GM12878 (cell line): Measurements from ENCODE around the gene VEPH1. TPM values are rescaled to one million over a fixed set of nuclear protein-coding genes. Genes with fewer than 3 reads are reported as not detected.

Source experiments
- ATAC-seq: fragments of 200-7000 bp; cut with Tn5 transposase; 3 replicates; pipeline ENCODE4 v1.9.1; 2020; ENCODE audit warnings: mild to moderate bottlenecking, moderate library complexity
- BruUV-seq: library from RNA; stranded (reverse); fragments of 400-500 nt; replicated peaks from 2 replicates; lab custom pipeline; 2021; lab: Mats Ljungman, UMichigan
- CTCF ChIA-PET: fragments of 300-600 bp; sonication (Branson Sonifier 250); formaldehyde crosslinking; extraction: SDS; loops from one replicate; lab custom pipeline; 2021; ENCODE audit warnings: inconsistent platforms; lab: Yijun Ruan, JAX
- POLR2A ChIA-PET: fragments of 350-600 bp; formaldehyde crosslinking; extraction: SDS; loops from one replicate; lab custom pipeline; 2021; ENCODE audit warnings: inconsistent platforms; lab: Charles Lee
- RAD21 ChIA-PET: fragments of 300-600 bp; sonication (Branson Sonifier 250); formaldehyde crosslinking; loops from one replicate; lab custom pipeline; 2023; ENCODE audit warnings: antibody characterized with exemption; ENCODE audit not compliant: unreplicated experiment; lab: Charles Lee
- SMC1A ChIA-PET: fragments of 300-600 bp; sonication (Branson Sonifier 250); formaldehyde crosslinking; loops from one replicate; lab custom pipeline; 2023; ENCODE audit not compliant: unreplicated experiment, uncharacterized antibody; lab: Charles Lee
- DNase-seq: peaks from one replicate; pipeline ENCODE4 v3.0.0-alpha.2; 2011; ENCODE audit warnings: low read depth, low spot score
- FAIRE-seq: peaks from 3 replicates; lab custom pipeline; 2011; peaks lifted over from hg19 to GRCh38; lab: Jason Lieb, UNC
- H2AFZ ChIP-seq: 2 replicates; pipeline ENCODE4 v1.6.0; 2011; ENCODE audit warnings: low read depth, low read length, control low read depth; ENCODE audit not compliant: control insufficient read depth
- H3K27ac ChIP-seq: 2 replicates; pipeline ENCODE4 v1.5.1; 2011; ENCODE audit warnings: control low read depth; ENCODE audit not compliant: control insufficient read depth, insufficient read depth
- H3K27me3 ChIP-seq, 2 experiments: replicated peaks in 1 of 2; 2 replicates each; pipeline versions ENCODE4 v1.6.0 to v1.6.1; 2011; ENCODE audit warnings: low read length in 1 of 2; ENCODE audit not compliant: control insufficient read depth in 2 of 2, insufficient read depth in 2 of 2
- H3K36me3 ChIP-seq, 2 experiments: 2 replicates each; pipeline ENCODE4 v1.5.1; 2011; ENCODE audit warnings: low read length in 1 of 2; ENCODE audit not compliant: control insufficient read depth in 2 of 2, insufficient read depth in 2 of 2
- H3K4me1 ChIP-seq: 2 replicates; pipeline ENCODE4 v1.6.1; 2011; ENCODE audit warnings: mild to moderate bottlenecking, low read length, moderate library complexity, mixed read lengths; ENCODE audit not compliant: control insufficient read depth, insufficient read depth
- H3K4me2 ChIP-seq: 2 replicates; pipeline ENCODE4 v1.6.0; 2011; ENCODE audit warnings: control low read depth; ENCODE audit not compliant: control insufficient read depth, insufficient read depth
- H3K4me3 ChIP-seq: fragments of 200-600 bp; sonication (generic); 2 replicates; pipeline ENCODE4 v1.5.1; 2016
- H3K79me2 ChIP-seq: 2 replicates; pipeline ENCODE4 v1.6.0; 2011; ENCODE audit warnings: low read length; ENCODE audit not compliant: control insufficient read depth, insufficient read depth
- H3K9ac ChIP-seq: 2 replicates; pipeline ENCODE4 v1.8.0; 2011; ENCODE audit warnings: low read length, control low read depth, mixed read lengths; ENCODE audit not compliant: control insufficient read depth, insufficient read depth
- H3K9me3 ChIP-seq: replicated peaks from 3 replicates; pipeline ENCODE4 v1.5.1; 2011; ENCODE audit warnings: mild to moderate bottlenecking, low read length; ENCODE audit not compliant: control insufficient read depth, insufficient read depth
- H4K20me1 ChIP-seq: 2 replicates; pipeline ENCODE4 v1.6.0; 2011; ENCODE audit not compliant: control insufficient read depth, insufficient read depth
- CEBPZ ChIP-seq: fragments of 150-350 bp; IDR thresholded peaks from 2 replicates; pipeline ENCODE4 v1.6.1; 2016; ENCODE audit warnings: low read depth, low read length
- CREB1 ChIP-seq: IDR thresholded peaks from 2 replicates; pipeline ENCODE4 v1.6.1; 2012; ENCODE audit warnings: low read depth, mild to moderate bottlenecking, inconsistent platforms
- ELK1 ChIP-seq: IDR thresholded peaks from 2 replicates; pipeline ENCODE4 v1.6.1; 2012; ENCODE audit warnings: low read depth, low read length, improper control_type of control experiment
- POLR2A ChIP-seq: IDR thresholded peaks from 2 replicates; pipeline ENCODE4 v1.6.1; 2011; ENCODE audit warnings: low read depth, mild to moderate bottlenecking, low read length
- RELB ChIP-seq: fragments of 450-650 bp; IDR thresholded peaks from 2 replicates; pipeline ENCODE4 v1.6.1; 2017; ENCODE audit warnings: low read depth, mild to moderate bottlenecking, moderate library complexity
- ZBTB40 ChIP-seq: fragments of 450-650 bp; IDR thresholded peaks from 2 replicates; pipeline ENCODE4 v1.6.1; 2016; ENCODE audit warnings: mild to moderate bottlenecking, moderate library complexity, borderline replicate concordance
- ZSCAN29 ChIP-seq: fragments of 450-650 bp; IDR thresholded peaks from 2 replicates; pipeline ENCODE4 v1.6.1; 2017; ENCODE audit warnings: mild to moderate bottlenecking, moderate library complexity
- WGBS: methylation state at CpG from one replicate; pipeline ENCODE4 v1.1.6; 2016; ENCODE audit warnings: low lambda C conversion rate; ENCODE audit not compliant: insufficient replicate concordance, insufficient coverage; ENCODE audit errors: missing lambda C conversion rate; 5-methylcytosine and 5-hydroxymethylcytosine counted together
- in situ Hi-C: fragments of 300-500 bp; cut with MboI; formaldehyde crosslinking; loops from 9 replicates; pipeline ENCODE4 v1.14.3; 2018; ENCODE audit warnings: mixed read lengths
- intact Hi-C: fragments of 100-400 bp; cut with micrococcal nuclease; formaldehyde crosslinking; loops from one replicate; pipeline ENCODE4 v1.14.2; 2022; ENCODE audit not compliant: unreplicated experiment
- polyA plus RNA-seq, 11 experiments: library from polyadenylated mRNA; depleted of rRNA in 4 of 11; unstranded in 6 of 11; stranded (reverse) in 5 of 11; fragments of >200 nt; fragmentation: Nextera tagmentation in 4 of 11; fragmentation: Illumina TruSeq in 1 of 11; extraction: Ambion mirVana in 4 of 11; extraction: Trizol in 1 of 11; gene quantifications; 1 replicate in 1 of 11; 2 replicates in 10 of 11; pipeline versions ENCODE4 v1.2.1 to v1.2.3, GENCODE V29; 2011 to 2016; ENCODE audit warnings: inconsistent platforms in 2 of 11, missing spikeins in 2 of 11, low read depth in 1 of 11
- total RNA-seq, 4 experiments: library from RNA; depleted of rRNA in 3 of 4; stranded (reverse); fragments of >200 nt in 3 of 4; fragmentation: Illumina TruSeq in 1 of 4; extraction: Trizol in 1 of 4; gene quantifications; 2 replicates each; pipeline versions ENCODE4 v1.2.1 to v1.2.3, GENCODE V29; 2013 to 2021
- TF ChIP-seq, protein P1 (sequence below), 3 experiments: IDR thresholded peaks in 2 of 3; conservative IDR thresholded peaks in 1 of 3; 2 replicates each; pipeline ENCODE4 v1.5.1; 2011; ENCODE audit warnings: low read depth in 3 of 3, low read length in 3 of 3, mild to moderate bottlenecking in 3 of 3, control low read depth in 2 of 3, moderate library complexity in 2 of 3, inconsistent platforms in 1 of 3, mixed read lengths in 1 of 3; ENCODE audit not compliant: control insufficient read depth in 2 of 3, insufficient read depth in 1 of 3; ENCODE audit errors: extremely low read depth in 1 of 3

The VEPH1 gene
- total and polyA plus RNA-seq, 10 of the 15 experiments (the other 5 are each of a cell fraction or from before 2014, with no cell fraction given), result 0.04 to 0.26 (median 0.17) TPM; not detected in 7

DNA sequence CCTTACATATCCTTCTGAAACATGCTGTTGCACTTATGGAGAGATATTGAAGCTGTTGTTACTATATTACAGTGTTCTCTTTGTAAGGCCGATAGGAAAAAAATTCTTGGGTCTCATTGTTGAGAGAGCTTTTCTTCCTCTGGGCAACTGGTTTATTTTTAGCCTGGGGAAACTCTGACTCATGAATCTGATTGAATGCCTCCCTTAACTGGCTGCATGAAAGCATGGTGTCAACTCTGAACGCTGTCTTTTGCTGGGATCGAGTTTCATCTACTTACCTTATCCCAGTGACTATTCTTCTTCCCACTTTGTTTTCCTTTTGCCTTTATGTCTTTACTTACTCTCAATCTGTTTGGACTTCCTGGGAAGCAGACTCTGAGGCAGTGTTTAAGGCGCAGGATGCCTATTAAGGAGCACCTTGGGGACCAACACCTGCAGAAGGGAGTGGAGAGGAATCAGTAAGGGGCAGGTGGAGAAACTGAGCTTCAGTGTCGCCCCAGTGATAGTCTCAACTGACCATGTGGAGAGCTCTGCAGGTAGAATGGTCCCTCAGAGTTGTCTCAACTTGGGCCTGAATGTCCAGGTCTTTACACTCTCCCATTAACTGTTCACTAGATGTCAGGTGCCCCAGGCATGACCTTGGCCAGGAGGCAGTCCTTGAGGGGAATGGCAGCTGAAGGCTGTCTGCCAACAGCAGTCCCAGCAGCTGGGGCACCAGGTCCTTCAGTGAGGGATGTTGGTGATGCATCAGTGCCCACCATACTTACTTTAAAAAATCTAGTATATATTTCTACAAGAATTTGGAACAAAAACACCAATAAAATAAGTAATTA, 254.4 kb downstream of the VEPH1 start (continued):
- no peak for TF ChIP-seq ZBTB40
- TF ChIP-seq CREB1, result no peak
- TF ChIP-seq ELK1, result no peak

- Histone ChIP-seq H3K79me2 (no peaks in the 10 kb centered on the region), H3K9ac (no peak overlapping the region), H3K9me3 (no peaks in the 10 kb centered on the region), H3K4me3 (no peak overlapping the region), H4K20me1 (no peaks in the 10 kb centered on the region), H3K4me2 (no peak overlapping the region), H2AFZ (no peak overlapping the region), H3K27me3 (no peaks in the 10 kb centered on the region), H3K4me1 (no peaks in the 10 kb centered on the region), H3K27ac (no peak overlapping the region), H3K36me3 (no peaks in the 10 kb centered on the region)
- in situ Hi-C loops (no loop called here), intact Hi-C loops (loop anchor here (10.0 kb wide), 1 partner anchor 247 kb away; no protein-coding TSS in a partner anchor)
- 35% methylated on average over 1 of the region's 1 CpG for WGBS
- CTCF ChIA-PET, result no interaction called here
- POLR2A ChIA-PET, result no interaction called here
- SMC1A ChIA-PET, result no interaction called here
- no peak for FAIRE-seq
- DNase-seq, result no peak
- ATAC-seq, result no peak
- BruUV-seq, result no TSS peak
- RAD21 ChIA-PET, result no interaction called here
- TF ChIP-seq RELB, result no peak
- no peak for TF ChIP-seq ZSCAN29
- TF ChIP-seq CEBPZ, result no peak
- TF ChIP-seq, protein P1, sequence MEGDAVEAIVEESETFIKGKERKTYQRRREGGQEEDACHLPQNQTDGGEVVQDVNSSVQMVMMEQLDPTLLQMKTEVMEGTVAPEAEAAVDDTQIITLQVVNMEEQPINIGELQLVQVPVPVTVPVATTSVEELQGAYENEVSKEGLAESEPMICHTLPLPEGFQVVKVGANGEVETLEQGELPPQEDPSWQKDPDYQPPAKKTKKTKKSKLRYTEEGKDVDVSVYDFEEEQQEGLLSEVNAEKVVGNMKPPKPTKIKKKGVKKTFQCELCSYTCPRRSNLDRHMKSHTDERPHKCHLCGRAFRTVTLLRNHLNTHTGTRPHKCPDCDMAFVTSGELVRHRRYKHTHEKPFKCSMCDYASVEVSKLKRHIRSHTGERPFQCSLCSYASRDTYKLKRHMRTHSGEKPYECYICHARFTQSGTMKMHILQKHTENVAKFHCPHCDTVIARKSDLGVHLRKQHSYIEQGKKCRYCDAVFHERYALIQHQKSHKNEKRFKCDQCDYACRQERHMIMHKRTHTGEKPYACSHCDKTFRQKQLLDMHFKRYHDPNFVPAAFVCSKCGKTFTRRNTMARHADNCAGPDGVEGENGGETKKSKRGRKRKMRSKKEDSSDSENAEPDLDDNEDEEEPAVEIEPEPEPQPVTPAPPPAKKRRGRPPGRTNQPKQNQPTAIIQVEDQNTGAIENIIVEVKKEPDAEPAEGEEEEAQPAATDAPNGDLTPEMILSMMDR (IDR thresholded peaks at IDR 0.05 in 2 of 3, conservative IDR thresholded peaks at IDR 0.05 in 1 of 3; ENCODE audit: control insufficient read depth in 2 of 3, extremely low read depth in 1 of 3, insufficient read depth in 1 of 3, low read depth in 3 of 3, low read length in 3 of 3), result no peak
- TF ChIP-seq POLR2A, result no peak
These were observed 255.8 kb downstream of the VEPH1 start for GRCh38 chr3:157247391-157247790.
